Measurements from ENCODE around the gene USP13. TPM values are rescaled to one million over a fixed set of nuclear protein-coding genes. Genes with fewer than 3 reads are reported as not detected.

Gene USP13
- polyA plus RNA-seq, 3 donors = 0.31 to 1.6 (median 1.2) TPM

DNA sequence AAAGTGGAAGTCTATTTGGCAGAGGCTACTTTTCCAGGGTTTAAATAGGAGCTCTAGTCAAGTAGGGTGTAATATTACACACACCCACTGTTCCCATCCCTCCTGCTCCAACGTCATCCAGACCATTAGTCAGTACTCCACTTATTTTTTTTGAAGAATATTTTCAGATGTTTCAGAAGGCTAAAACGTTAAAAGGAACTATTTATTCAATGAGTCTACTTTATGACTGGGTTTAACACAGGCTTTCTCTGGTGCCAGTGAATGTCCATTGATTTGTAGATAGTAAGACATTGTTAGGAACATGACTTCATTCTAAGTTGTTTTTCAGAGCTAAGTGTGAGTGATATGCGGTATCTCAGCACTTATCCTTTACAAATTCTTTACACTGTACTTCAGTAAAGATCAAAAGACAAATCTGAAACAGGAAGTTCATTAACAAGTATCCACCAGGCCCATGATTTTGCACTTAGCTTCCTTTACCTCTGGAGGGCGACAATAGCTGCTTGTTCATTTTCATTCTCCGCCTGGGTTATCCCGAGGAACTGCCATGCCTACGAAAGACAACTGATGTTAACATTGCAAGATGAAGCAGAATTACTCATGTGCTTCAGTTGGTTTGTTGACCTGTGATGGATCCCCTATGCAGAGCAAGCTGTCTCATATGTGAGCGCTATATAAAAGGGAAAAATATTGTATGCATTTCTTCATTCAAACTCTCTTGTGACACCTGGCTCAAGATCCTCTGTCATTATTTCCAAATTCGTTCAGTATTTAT is 158.7 kb downstream of the USP13 start:
- Histone ChIP-seq H3K4me3 (replicated peaks in 1 of 3; ENCODE audit: low read depth in 2 of 3, low read length in 3 of 3) (no peak overlapping the region), H3K27ac (ENCODE audit: low read depth in 1 of 2, low read length in 2 of 2) (no peak overlapping the region), H3K27me3 (ENCODE audit: control insufficient read depth in 2 of 2, insufficient read depth in 2 of 2, low read length in 2 of 2) (no peaks in the 10 kb centered on the region), H3K9me3 (replicated peaks in 1 of 2; ENCODE audit: control insufficient read depth in 1 of 2, insufficient read depth in 1 of 2, low read length in 2 of 2) (no peaks in the 10 kb centered on the region), H3K36me3 (replicated peaks in 1 of 2; ENCODE audit: control insufficient read depth in 1 of 2, insufficient read depth in 2 of 2, low read length in 2 of 2) (no peaks in the 10 kb centered on the region), H3K9ac (ENCODE audit: insufficient read depth, low read length, poor library complexity, severe bottlenecking) (no peak overlapping the region), H3K4me1 (ENCODE audit: control insufficient read depth in 1 of 2, insufficient read depth in 2 of 2, low read length in 2 of 2) (no peaks in the 10 kb centered on the region), H3K4me2 (replicated peaks; ENCODE audit: extremely low read depth, low read length, poor library complexity, severe bottlenecking) (no peak overlapping the region), H2AFZ (ENCODE audit: insufficient read depth, low read depth, low read length, poor library complexity, severe bottlenecking) (no peak overlapping the region), H3K79me2 (ENCODE audit: insufficient read depth, low read length) (no peaks in the 10 kb centered on the region), H4K20me1 (ENCODE audit: insufficient read depth, low read length) (no peaks in the 10 kb centered on the region)
- H3K4me1 Mint-ChIP-seq = peaks cover 6% of the 10 kb centered on the region
- no peaks in the 10 kb centered on the region for H3K36me3 Mint-ChIP-seq
- 20% methylated on average over 1 of the region's 9 CpGs for WGBS (ENCODE audit: insufficient coverage)
- intact Hi-C loops (cut with micrococcal nuclease) = no loop called here
- H3K27me3 Mint-ChIP-seq (ENCODE audit: low read depth in 3 of 3) = peaks cover 0 to 3% (median 2%) of the 10 kb centered on the region in 3 donors
- TF ChIP-seq, protein P1, sequence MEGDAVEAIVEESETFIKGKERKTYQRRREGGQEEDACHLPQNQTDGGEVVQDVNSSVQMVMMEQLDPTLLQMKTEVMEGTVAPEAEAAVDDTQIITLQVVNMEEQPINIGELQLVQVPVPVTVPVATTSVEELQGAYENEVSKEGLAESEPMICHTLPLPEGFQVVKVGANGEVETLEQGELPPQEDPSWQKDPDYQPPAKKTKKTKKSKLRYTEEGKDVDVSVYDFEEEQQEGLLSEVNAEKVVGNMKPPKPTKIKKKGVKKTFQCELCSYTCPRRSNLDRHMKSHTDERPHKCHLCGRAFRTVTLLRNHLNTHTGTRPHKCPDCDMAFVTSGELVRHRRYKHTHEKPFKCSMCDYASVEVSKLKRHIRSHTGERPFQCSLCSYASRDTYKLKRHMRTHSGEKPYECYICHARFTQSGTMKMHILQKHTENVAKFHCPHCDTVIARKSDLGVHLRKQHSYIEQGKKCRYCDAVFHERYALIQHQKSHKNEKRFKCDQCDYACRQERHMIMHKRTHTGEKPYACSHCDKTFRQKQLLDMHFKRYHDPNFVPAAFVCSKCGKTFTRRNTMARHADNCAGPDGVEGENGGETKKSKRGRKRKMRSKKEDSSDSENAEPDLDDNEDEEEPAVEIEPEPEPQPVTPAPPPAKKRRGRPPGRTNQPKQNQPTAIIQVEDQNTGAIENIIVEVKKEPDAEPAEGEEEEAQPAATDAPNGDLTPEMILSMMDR (IDR thresholded peaks at IDR 0.05) = peak; percentile 63
- peak; percentile 3 to 41 (median 13) for DNase-seq
- H3K4me3 Mint-ChIP-seq = no peak overlapping the region
- no peak overlapping the region for H3K27ac Mint-ChIP-seq
- peaks cover 0 to 3% (median 0%) of the 10 kb centered on the region in 7 donors for H3K9me3 Mint-ChIP-seq

DNA sequence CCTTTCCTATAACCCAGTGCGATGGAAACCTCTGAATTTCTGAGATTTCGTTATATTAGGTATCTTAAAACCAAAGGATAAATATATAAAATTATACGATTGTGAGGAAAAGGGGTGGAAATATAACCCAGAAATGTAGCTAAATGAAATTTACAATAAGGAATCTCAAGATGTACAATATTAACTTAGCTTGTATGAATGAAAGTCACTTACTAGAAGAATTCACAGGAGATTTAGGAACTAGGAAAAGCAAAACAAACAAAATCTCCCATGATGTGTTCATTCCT is 159.2 kb downstream of the USP13 start:
- H3K36me3 Mint-ChIP-seq = no peaks in the 10 kb centered on the region
- Histone ChIP-seq H3K4me1 (ENCODE audit: control insufficient read depth in 1 of 2, insufficient read depth in 2 of 2, low read length in 2 of 2) (no peaks in the 10 kb centered on the region), H3K27ac (ENCODE audit: low read depth in 1 of 2, low read length in 2 of 2) (no peak overlapping the region), H4K20me1 (ENCODE audit: insufficient read depth, low read length) (no peaks in the 10 kb centered on the region), H2AFZ (ENCODE audit: insufficient read depth, low read depth, low read length, poor library complexity, severe bottlenecking) (no peak overlapping the region), H3K27me3 (ENCODE audit: control insufficient read depth in 2 of 2, insufficient read depth in 2 of 2, low read length in 2 of 2) (no peaks in the 10 kb centered on the region), H3K4me2 (replicated peaks; ENCODE audit: extremely low read depth, low read length, poor library complexity, severe bottlenecking) (no peak overlapping the region), H3K9ac (ENCODE audit: insufficient read depth, low read length, poor library complexity, severe bottlenecking) (no peak overlapping the region), H3K4me3 (replicated peaks in 1 of 3; ENCODE audit: low read depth in 2 of 3, low read length in 3 of 3) (no peak overlapping the region), H3K9me3 (replicated peaks in 1 of 2; ENCODE audit: control insufficient read depth in 1 of 2, insufficient read depth in 1 of 2, low read length in 2 of 2) (no peaks in the 10 kb centered on the region), H3K79me2 (ENCODE audit: insufficient read depth, low read length) (no peaks in the 10 kb centered on the region), H3K36me3 (replicated peaks in 1 of 2; ENCODE audit: control insufficient read depth in 1 of 2, insufficient read depth in 2 of 2, low read length in 2 of 2) (no peaks in the 10 kb centered on the region)
- no CpG with 5 or more reads among the region's 3 CpGs for WGBS (ENCODE audit: insufficient coverage)
- H3K4me1 Mint-ChIP-seq = peaks cover 6% of the 10 kb centered on the region
- intact Hi-C loops (cut with micrococcal nuclease) = no loop called here
- no peak overlapping the region for H3K4me3 Mint-ChIP-seq
- H3K9me3 Mint-ChIP-seq = peaks cover 0 to 3% (median 0%) of the 10 kb centered on the region in 7 donors
- no peak for DNase-seq
- H3K27me3 Mint-ChIP-seq (ENCODE audit: low read depth in 3 of 3) = peaks cover 0 to 3% (median 2%) of the 10 kb centered on the region in 3 donors
- TF ChIP-seq, protein P1 (IDR thresholded peaks at IDR 0.05) = no peak
- H3K27ac Mint-ChIP-seq = no peak overlapping the region
